ENCODE results near the gene NR4A3. TPM values are rescaled to one million over a fixed set of nuclear protein-coding genes. Genes with fewer than 3 reads are reported as not detected.

The NR4A3 gene
- total and polyA plus RNA-seq, 8 donors, result 0.32 to 6.2 (median 0.76) TPM

DNA sequence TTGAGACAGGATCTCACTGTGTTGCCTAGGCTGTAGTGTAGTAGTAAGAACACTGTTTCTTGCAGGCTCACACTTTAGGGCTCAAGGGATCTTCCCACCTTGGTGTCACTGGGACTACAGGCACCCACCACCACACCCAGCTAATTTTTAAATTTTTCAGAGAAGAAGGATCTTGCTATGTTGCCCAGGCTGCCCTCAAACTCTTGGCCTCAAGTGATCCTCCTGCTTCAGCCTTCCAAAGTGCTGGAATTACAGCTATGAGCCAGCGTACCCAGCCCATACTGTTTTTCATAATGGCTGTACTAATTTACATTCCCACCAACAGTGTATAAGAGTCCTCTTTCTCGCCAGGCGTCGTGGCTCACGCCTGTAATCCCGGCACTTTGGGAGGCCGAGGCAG lies 89.9 kb downstream of the NR4A3 start:
- intact Hi-C loops (cut with DNase I), result no loop called here
- no peak for DNase-seq

More for the DNA sequence above, 89.9 kb downstream of the NR4A3 start:
- TF ChIP-seq, protein P1, sequence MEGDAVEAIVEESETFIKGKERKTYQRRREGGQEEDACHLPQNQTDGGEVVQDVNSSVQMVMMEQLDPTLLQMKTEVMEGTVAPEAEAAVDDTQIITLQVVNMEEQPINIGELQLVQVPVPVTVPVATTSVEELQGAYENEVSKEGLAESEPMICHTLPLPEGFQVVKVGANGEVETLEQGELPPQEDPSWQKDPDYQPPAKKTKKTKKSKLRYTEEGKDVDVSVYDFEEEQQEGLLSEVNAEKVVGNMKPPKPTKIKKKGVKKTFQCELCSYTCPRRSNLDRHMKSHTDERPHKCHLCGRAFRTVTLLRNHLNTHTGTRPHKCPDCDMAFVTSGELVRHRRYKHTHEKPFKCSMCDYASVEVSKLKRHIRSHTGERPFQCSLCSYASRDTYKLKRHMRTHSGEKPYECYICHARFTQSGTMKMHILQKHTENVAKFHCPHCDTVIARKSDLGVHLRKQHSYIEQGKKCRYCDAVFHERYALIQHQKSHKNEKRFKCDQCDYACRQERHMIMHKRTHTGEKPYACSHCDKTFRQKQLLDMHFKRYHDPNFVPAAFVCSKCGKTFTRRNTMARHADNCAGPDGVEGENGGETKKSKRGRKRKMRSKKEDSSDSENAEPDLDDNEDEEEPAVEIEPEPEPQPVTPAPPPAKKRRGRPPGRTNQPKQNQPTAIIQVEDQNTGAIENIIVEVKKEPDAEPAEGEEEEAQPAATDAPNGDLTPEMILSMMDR (IDR thresholded peaks at IDR 0.05), result no peak
- Histone ChIP-seq H3K27ac (no peak overlapping the region), H3K4me1 (peaks cover 5 to 13% of the 10 kb centered on the region in 2 donors), H3K36me3 (peaks cover 0 to 14% of the 10 kb centered on the region in 2 donors), H3K4me3 (no peak overlapping the region), H3K9me3 (no peaks in the 10 kb centered on the region), H3K27me3 (no peaks in the 10 kb centered on the region)
- ATAC-seq, result no peak

Other genes with a start within 250 kb of the NR4A3 start
- gene STX17, start 84.8 kb downstream of the NR4A3 start, total RNA-seq, result 10 to 100 TPM; 34.3 to 37.3 TPM
- 10 to 100 TPM; 35.3 to 47.9 (median 38.5) TPM for gene STX17, start 84.8 kb downstream of the NR4A3 start, polyA plus RNA-seq (ENCODE audit: insufficient read length in 6 of 6)

Data from left lung (tissue), 10 donors.